Upper lobe of left lung (tissue), 4 donors: ENCODE data around the gene NKAIN2.

ENCODE experiments used
- POLR2A ChIP-seq, 4 donors: fragments of 450-650 bp; IDR thresholded peaks; one replicate each; pipeline ENCODE4 v1.5.1; 2016 to 2017; ENCODE audit warnings: antibody characterized with exemption in 4 of 4, mild to moderate bottlenecking in 2 of 4
- TF ChIP-seq, protein P1 (sequence below), 6 experiments: fragments of 450-650 bp in 4 of 6; fragments of 200-600 bp in 2 of 6; sonication (generic) in 2 of 6; IDR thresholded peaks; one replicate each; pipeline ENCODE4 v1.5.1; 2016 to 2019; ENCODE audit warnings: antibody characterized with exemption in 6 of 6

GRCh38 chr6:124064317-124065113 lies 260.9 kb downstream of the NKAIN2 start:
- TF ChIP-seq, protein P1, sequence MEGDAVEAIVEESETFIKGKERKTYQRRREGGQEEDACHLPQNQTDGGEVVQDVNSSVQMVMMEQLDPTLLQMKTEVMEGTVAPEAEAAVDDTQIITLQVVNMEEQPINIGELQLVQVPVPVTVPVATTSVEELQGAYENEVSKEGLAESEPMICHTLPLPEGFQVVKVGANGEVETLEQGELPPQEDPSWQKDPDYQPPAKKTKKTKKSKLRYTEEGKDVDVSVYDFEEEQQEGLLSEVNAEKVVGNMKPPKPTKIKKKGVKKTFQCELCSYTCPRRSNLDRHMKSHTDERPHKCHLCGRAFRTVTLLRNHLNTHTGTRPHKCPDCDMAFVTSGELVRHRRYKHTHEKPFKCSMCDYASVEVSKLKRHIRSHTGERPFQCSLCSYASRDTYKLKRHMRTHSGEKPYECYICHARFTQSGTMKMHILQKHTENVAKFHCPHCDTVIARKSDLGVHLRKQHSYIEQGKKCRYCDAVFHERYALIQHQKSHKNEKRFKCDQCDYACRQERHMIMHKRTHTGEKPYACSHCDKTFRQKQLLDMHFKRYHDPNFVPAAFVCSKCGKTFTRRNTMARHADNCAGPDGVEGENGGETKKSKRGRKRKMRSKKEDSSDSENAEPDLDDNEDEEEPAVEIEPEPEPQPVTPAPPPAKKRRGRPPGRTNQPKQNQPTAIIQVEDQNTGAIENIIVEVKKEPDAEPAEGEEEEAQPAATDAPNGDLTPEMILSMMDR (IDR thresholded peaks at IDR 0.05) = no peak
- TF ChIP-seq POLR2A (IDR thresholded peaks at IDR 0.05) = no peak
